Left ventricle myocardium superior (tissue), 1 donor: ENCODE measurements around the gene NFATC2. TPM values are rescaled to one million over a fixed set of nuclear protein-coding genes. Genes with fewer than 3 reads are reported as not detected.

Source experiments
- ATAC-seq: fragments of 200-7000 bp; cut with Tn5 transposase; one replicate; pipeline ENCODE4 v1.9.1; 2020; ENCODE audit warnings: mild to moderate bottlenecking, moderate library complexity
- DNase-seq: peaks from one replicate; pipeline ENCODE4 v3.0.0-alpha.2; 2020
- intact Hi-C: fragments of 100-400 bp; cut with micrococcal nuclease; formaldehyde crosslinking; loops from one replicate; pipeline ENCODE4 v1.11.0; 2022
- total RNA-seq: library from RNA; stranded (reverse); fragmentation: NEBNext Ultra II Directional; extraction: Animal tissue kit (Norgen Biotek cat#: 25700); gene quantifications from one replicate; pipeline ENCODE4 v1.2.1, GENCODE V29; 2021
- donor health status: DM: no; HTN: yes; CAD: no; lungs with severe emphysema.

NFATC2 gene
- total RNA-seq, 1 donor from 2014 or later = 2.3 TPM

DNA sequence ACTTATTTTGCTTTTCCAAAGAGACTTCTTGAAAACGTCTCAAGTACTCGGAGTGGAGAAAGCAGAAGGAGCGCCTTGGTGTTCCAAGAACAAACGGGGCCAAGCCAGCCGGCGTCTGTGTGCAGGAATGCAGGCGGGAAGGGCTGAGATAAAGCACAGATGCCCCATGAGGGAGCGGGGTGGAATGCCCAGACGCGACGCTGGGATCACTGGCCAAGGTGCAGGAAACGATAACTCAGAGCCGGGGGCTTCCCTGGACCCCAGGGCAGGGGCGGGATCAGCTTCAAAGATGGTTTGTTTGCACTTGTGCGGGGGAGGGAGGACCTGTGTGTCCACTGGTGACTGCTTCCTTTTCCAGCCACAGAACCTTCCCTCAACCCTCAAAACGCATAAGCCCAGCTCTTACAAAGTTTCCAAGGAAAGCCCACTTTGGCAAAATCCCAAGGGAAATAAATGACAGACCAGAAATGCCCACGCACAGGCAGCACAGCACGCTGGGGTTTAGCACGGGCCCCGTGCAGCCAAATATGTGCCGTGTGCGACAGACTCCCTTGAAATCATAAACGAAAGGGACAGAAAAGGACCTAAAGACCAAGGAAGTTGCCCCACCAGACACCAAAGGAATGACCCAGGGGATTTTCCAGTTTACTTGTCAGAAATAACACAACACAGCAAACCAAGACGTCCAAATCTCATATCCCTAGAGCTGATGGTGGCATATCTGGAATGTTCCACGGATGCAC lies 113.9 kb downstream of the NFATC2 start:
- DNase-seq (peak; percentile 67), ATAC-seq (peak; percentile 80)
- intact Hi-C loops = no loop called here

DNA sequence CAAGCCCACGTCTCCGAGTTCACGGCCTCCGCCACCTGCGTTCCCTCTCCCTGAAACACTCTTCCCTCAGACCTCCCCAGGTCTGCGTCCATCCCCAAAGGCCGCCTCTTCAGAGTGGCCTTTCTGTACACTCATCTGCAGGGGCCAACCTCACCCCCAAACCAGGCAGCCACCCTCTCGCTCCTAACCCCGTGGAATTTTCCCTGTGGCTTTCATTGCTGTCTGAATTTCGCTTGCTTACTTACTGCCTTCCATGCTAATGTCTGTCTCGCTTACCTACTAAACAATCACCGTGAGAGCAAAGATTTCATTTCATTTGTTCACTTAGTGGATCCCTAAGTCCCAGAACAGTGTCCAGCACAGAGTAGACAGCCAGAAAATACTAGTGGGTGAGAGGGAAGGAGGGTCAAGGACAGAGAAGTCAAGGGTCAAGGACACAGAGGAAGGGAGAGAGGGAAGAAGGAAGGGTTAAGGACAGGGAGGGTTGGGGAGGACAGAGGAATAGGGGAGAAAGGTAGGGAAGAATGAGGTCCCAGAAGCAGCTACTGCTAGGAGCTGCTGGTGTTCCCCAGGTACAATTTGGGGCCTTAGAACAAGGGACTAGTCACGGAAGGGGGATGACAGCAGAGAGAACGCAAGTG lies 114.7 kb downstream of the NFATC2 start:
- intact Hi-C loops = no loop called here
- DNase-seq = no peak
- ATAC-seq = no peak

DNA sequence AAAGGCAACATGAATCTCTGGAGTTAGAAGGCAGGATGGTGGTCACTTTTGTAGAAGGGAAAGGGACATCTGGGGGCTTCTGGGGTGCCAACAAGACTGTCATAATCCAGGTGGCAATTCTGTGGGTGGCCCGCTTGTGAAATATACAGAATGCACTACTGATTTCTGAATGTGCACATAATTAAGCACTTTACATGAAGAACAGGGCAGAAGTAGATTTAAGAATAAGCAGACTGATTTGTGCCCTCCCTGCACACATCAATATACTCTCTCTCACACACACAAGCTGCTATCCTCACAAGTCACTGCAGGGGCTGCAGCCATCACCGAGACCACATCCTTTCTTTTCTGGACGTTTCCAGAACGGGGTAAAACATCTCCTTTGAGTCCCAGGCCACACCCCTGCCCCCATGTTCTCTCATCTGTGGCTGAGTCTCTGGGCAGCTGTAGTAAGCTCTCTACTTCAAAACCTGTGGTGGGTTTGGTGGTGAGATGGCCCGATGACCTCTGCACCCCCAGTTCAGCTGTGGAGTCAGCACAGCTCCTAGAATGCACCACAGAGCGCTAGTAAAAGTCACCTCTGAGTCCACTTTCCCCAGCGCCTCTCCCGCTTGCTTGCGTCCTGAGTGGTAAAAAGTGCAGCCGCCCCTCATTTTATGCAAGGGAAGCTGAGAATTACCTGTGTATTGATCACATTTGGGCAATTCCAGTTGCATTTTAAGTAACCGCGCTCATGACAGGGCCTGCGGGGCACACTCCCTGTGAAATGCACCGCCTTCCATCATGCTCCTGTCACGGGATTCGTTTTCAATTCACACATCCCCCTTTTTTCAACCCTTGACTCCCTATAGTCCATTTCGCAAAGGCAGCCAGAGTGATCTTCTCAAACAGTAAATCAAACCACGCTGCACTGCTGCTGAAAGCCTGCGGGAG lies 115.5 kb downstream of the NFATC2 start:
- no peak for DNase-seq
- intact Hi-C loops = no loop called here
- ATAC-seq = no peak

DNA sequence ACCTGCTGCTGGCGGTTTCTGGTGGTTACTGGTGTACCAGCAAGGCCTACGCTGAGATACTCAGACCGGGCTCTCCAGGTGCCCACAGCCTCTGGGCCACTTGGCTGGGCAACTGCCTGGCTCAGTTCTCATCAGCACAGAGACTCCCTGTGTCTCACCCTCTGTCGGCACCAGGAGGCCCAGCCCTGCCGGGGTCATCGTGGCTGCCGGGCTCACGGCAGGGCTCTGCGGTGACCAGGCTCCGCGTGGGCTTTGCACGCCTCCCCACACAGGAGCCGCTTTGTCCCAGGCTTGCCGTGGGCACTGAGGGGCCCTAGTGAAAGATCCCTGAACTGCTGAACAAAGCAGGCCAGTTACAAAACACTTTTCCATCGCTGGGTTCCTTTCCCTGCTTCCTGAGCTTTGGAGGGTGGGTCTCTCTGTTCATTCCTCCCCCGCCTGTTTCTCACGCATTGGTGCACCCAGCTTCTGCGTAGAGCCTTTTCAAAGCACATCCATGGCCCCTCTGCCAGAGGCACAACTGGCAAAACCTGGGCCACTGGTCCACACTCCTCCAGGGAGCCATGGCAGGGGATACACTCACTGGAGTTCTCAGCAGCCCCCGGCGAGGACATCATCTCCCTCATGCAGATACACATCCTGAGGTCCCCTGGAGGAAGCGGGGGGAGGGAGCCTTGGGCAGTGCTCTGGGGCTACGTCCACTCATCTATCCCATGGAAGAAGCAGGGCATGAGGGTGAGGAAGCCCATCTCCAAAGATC lies 117.0 kb downstream of the NFATC2 start:
- intact Hi-C loops = no loop called here
- ATAC-seq (no peak), DNase-seq (no peak)

DNA sequence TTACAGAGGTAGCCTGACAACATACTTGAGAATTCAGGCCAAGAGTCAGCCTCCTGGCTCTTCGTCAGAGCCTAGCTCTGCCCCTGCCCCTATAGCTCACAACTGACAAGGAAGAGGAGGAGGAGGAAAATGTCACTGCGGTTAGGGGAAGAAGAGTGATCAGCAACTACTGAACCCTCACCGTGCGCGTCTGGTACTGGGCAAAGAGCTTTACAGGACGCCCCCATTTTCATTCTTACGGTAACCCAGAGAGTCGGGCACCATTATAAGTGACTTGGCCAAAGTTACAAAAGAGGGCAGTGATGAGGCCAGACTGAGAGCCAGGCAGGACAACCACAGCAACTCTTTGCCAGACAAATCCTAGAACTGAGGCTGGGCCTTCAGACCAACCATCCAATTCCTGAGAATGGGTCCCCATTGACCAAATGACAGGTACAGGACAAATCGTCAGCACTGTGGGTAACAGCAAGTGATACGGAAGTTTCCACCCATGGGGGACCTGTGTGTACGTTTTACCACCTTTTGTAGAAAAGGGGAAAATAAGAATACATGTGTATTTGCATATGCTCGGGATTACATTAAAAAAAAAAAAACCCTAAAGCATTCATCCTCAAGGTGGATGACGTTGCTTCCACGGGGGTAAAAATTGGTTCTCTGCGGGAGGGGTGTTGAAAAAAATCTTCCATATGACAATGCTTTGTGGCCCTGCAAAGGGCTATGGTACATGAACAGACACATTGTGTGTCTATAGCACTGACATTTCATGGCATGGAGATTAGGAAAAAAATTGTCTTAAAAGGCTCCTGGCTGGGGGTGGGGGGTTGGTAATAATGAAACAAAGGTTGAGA lies 118.0 kb downstream of the NFATC2 start:
- intact Hi-C loops = no loop called here
- no peak for DNase-seq
- ATAC-seq = no peak

DNA sequence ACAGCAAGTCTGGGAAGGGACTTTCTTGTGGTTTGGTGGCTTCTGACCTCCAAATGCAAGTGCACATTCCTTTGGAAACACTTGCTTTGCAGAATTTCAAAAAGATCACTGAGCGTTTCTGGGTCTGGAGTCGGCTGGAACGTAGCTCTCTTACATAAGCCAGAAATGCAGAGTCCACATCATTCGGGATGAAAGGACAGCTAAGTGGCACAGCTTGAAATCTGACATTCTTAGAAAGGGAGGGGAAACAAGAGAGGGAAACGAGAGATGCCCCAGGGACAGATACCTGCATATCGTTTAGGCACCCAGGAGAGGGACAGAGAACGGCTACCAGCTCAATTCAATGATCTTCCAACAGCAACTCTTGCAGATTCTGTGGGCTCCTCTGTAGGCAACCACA lies 118.7 kb downstream of the NFATC2 start:
- no peak for ATAC-seq
- DNase-seq = no peak
- intact Hi-C loops = no loop called here

DNA sequence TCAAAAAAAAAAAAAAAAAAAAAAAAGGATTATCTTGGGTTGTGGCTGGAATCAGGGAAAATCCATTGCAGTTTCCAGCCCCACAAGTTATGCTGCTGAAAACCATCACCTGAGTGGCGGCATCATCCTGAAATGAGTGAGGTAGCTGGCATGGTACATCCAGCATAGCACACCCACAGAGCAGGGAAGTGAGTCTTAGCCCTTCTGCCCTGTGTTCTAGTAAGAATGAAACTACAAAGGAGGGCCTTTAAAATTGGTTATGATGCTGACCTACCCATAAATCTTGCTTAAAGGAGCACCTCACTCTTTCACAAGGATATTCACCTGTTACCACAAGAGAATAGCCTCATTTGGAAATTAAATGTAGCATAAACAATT lies 119.2 kb downstream of the NFATC2 start:
- ATAC-seq (no peak), DNase-seq (no peak)
- intact Hi-C loops = no loop called here

DNA sequence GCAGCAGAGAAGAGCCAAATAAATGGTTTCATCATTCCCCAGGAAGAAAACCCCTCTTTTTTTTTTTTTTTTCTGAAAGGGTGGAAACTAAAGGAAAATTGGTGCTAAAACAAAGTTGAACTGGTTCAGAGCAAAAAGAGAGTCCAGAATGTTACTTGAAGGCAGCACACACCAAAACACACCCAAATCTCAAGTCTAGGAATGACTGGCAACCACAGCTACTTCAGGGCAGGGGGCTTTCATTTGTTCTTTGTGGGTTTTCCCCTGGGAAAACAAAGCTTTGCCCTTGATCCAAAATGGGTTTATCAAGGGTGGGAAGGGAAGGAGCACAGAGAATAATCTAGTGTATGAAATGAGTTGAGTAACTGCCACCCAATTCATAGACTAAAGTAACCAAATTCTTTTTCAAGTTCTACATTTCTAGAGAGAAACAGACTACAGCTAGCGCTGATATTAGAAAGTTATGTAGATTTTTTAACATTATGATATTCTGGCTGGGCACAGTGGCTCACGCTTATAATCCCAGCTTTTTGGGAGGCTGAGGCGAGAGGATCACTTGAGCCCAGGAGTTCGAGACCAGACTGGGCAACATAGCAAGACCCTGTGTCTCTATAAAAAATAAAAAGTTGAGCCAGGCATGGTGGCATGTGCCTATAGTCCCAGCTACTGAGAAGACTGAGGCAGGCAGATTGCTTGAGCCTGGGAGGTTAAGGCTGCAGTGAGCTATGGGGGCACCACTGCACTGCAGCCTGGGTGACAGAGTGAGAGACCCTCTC lies 119.8 kb downstream of the NFATC2 start:
- intact Hi-C loops = no loop called here
- no peak for DNase-seq
- ATAC-seq = no peak

DNA sequence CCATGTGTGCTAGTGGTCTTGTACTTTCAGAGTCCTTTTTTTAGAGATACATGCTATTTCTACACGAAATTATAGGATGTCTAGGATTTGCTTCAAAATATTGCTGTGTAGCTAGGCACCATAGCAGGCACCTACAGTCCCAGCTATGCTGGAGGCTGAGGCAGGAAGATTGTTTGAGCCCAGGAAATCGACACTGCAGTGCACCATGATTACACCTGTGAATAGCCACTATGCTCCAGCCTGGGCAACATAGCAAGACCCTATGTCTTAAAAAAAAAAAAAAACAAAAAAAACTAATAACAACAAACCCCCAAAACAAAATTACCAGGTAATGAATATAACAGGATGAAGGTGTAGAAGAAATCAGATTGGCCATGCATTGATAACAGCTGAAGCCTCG lies 121.7 kb downstream of the NFATC2 start:
- ATAC-seq = no peak
- intact Hi-C loops = no loop called here

DNA sequence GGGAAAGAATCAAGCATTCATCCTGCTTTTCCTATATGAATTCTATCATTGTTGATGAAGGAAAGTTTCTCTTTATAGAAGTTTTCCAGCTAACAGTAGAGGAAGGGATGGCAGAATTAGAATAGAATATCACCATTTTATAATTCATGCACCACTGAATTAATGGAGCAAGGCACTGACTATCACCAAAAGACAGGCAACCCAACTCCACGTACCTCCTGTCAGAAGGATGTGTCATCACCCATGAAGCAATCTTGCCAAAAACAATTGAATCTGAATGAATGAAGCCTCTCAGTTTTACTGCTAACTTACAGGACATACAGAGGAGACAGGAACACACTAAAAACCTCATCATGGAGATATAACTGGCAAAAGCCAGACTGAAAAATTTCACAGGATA lies 122.4 kb downstream of the NFATC2 start:
- no peak for ATAC-seq
- intact Hi-C loops = no loop called here
- DNase-seq = no peak

More for the DNA sequence above, 121.7 kb downstream of the NFATC2 start:
- DNase-seq = no peak

DNA sequence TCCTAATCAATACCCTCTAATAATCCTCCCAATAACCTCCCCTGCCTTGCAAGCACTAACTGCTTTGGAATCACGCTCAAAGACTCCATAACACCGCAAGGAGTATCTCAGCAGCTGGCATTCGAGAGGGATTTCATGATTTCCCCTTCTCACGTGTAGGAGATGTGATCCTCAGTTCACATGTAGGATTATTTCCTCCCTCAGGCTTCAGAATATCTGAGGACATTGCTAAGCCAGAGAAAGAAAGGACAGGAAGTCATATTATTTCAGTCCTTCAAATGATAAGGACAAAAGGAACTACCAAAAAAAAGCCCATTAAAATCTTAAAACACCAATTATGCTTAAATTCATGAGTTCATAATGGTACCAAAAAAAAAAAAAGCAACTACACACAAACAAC lies 122.9 kb downstream of the NFATC2 start:
- ATAC-seq = no peak

DNA sequence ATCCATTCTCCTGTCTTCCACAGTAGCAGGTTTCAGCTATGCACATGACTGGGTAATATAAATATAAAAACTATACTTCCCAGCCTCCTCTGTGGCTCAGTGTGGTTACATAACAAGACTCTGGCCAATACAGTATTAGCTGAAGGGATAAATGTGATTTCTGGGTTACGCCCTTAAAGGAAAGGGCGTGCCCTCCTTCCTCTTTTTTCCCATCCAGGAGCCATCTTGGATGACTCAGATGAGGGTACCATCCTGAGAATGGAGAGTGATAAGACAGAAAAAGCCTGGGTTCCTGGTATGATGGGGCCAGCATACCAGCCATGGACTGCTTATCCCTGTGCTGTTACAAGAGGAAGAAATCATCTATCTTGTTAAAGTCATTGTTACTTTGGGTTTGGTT lies 123.3 kb downstream of the NFATC2 start:
- no peak for ATAC-seq
- DNase-seq = no peak
- intact Hi-C loops = no loop called here

More for the DNA sequence above, 122.9 kb downstream of the NFATC2 start:
- no peak for DNase-seq
- intact Hi-C loops = no loop called here

DNA sequence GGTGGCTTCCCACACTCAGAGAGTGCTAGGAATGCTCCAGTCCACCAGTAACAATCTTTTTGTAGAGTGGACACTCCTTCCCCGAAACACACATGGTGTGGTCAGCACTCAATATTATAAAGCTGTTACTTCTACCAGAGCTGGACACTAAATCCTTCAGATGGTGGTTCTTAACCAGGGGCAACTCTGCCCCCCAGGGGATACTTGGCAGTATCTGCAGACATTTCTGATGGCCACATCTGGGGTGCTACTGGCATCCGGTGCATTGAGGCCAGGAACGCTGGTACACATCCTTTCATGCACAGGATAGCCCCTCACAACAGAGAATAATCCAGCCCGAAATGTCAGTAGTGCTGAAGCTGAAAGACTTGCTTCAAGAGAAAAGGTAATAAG lies 124.4 kb downstream of the NFATC2 start:
- intact Hi-C loops = no loop called here
- DNase-seq (no peak), ATAC-seq (no peak)

DNA sequence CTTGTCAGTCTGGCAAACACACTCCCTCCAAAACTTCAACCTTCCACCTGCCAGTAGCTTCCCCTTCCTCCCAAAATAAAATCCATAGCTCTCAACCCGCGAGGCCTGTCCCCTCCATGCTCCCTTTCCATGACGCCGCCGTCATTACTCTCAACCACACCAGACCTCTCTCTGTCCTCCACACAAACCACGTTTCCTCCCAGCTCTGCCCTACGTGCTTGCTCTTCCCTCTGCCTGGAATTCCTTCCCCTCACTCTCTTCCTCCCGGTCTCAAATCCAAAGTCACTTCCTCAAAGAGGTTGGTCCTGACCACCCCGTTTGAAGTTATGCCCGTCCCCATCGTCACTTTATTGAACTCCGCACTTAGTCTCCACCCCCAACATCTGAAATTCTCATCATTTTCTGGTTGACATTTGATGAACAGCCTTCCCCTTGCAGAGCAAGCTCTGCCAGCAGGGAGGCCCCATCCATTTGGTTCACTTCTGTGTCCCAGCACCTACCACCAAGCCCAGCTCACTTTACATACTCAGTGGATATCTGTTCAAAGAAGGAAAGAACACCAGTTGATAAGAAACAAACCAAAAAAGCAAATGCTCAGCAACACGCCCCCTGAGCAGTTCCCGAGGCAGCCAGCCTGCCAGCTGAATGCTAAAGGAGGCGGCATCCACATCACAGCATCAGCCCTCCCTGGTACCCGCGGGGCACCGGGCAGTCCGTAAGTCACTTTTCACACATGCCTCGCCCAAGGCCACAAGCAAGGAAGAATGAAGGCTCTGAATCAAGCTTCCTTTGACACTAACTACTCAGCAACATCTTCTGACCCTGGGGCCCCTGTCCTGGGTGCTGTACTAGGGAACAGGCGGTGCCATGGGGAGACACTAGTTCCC lies 125.0 kb downstream of the NFATC2 start:
- ATAC-seq (no peak), DNase-seq (no peak)
- intact Hi-C loops = no loop called here

DNA sequence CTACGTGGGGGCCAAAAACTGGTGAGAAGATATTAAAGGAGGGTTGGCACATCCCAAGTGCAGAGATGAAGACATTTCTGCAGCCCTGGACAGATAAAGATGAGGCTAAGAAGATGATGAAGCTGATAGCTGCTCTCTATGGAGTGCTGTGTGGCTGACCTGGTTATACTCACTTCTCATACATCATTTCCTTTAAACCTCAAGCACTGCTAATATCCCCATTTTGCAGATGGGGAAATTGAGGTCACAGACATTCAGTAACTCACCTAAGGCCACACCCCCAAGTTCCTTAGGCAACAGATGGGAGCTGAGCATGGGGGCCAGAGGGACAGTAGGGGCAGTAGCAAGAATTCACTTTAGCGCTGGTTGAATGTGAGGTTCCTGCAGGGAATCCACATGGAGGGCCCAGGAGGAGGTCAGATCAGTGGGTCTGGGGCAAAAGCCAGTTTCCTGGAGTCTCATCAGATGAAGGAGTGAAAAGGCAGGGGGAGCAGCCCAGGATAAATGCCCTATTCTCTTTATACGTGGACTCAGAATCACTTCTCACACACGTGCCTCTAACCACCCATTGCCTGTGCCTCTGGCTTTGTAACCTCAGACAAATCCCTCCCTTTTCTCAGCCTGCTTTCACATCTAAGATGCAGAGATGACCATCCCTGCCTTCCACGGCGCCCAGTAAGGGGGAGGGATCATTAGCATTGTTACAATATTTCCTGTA lies 125.8 kb downstream of the NFATC2 start:
- intact Hi-C loops = no loop called here
- DNase-seq (no peak), ATAC-seq (no peak)

DNA sequence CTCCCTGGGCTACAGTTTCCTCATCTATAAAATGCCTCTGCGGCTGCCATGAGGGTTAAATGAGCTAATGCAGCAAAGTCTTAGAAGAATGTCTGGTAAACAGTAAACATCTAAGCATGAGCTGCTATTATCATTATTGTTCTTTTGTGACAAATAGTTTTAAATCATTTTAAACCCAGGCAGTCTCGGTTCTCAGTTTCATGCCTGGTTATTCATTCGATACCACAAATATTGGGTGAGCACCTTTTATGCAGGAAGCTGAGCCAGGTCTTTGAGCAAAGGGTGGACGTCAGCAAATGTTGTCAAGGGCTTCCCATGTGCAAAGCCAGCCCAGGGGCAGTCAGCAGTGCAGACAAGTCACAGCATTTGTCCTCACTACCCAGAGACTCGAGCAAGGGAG lies 128.7 kb downstream of the NFATC2 start:
- intact Hi-C loops = no loop called here

More for the DNA sequence above, 128.7 kb downstream of the NFATC2 start:
- no peak for DNase-seq
- no peak for ATAC-seq
